Fibroblast of villous mesenchyme (primary cell): ENCODE results near the gene NAGA. TPM values are rescaled to one million over a fixed set of nuclear protein-coding genes. Genes with fewer than 3 reads are reported as not detected.

Experiments
- DNase-seq: peaks from one replicate; pipeline ENCODE4 v3.0.0-alpha.2; 2010; ENCODE audit warnings: low read depth
- H3K4me3 ChIP-seq: 2 replicates; pipeline ENCODE4 v1.5.1; 2011; ENCODE audit warnings: low read depth, mild to moderate bottlenecking, low read length
- total RNA-seq: library from RNA; depleted of rRNA; stranded (reverse); fragments of >200 nt; gene quantifications from 2 replicates; pipeline ENCODE4 v1.2.3, GENCODE V29; 2012
- TF ChIP-seq, protein P1 (sequence below): IDR thresholded peaks from 2 replicates; pipeline ENCODE4 v1.5.1; 2012; ENCODE audit warnings: low read depth, mild to moderate bottlenecking, low read length; ENCODE audit not compliant: insufficient read depth

The NAGA gene
- total RNA-seq, 1 donor, result 31.1 TPM

DNA sequence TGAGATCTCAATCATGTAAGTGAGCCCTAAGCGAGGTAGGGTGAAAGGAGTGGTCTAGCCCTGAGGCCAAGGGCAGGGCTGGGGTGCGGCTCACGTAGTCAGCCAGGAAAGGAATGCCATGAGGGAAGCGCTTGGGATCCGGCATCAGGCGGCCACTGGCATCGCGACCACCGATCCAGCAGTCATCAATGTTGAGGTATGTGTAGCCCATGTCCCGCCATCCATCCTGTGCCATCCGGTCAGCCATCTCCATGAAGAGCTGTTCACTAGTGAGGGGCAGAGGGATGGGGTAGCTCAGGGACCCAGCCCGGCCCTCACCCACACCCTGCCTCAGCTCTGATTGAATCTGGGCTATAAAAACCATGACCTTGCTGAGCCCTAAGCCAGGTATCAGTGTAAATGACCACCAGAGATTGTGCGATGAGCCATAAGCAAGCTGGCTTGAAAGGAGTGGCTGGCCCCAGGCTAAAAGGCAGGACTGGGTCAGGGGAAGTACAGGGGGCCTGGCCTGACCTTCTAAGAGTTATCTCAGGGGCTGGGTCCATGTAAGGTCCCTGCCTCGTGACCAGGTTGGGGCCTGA is 2.9 kb downstream of the NAGA start:
- no peak overlapping the region for H3K4me3 ChIP-seq
- TF ChIP-seq, protein P1, sequence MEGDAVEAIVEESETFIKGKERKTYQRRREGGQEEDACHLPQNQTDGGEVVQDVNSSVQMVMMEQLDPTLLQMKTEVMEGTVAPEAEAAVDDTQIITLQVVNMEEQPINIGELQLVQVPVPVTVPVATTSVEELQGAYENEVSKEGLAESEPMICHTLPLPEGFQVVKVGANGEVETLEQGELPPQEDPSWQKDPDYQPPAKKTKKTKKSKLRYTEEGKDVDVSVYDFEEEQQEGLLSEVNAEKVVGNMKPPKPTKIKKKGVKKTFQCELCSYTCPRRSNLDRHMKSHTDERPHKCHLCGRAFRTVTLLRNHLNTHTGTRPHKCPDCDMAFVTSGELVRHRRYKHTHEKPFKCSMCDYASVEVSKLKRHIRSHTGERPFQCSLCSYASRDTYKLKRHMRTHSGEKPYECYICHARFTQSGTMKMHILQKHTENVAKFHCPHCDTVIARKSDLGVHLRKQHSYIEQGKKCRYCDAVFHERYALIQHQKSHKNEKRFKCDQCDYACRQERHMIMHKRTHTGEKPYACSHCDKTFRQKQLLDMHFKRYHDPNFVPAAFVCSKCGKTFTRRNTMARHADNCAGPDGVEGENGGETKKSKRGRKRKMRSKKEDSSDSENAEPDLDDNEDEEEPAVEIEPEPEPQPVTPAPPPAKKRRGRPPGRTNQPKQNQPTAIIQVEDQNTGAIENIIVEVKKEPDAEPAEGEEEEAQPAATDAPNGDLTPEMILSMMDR, result no peak
- DNase-seq, result no peak

DNA sequence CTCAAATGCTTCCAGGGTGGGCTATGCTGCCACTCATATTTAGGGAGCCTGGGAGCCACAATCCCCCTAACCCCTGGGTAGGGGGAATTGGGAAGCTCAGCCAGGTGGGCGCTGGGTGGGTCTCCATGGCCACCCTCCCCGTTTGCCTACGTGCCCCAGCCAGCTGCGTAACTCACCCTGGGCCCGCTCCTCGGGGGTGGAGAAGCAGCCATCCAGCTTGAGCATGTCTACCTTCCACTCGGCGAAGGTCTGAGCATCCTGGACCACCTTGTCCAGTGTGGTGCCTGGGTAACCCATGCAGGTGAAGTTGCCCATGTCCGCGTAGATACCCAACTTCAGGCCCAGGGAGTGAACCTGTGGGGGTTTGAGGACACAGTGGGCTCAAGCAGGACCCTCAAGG is 3.7 kb downstream of the NAGA start:
- TF ChIP-seq, protein P1, result no peak
- no peak overlapping the region for H3K4me3 ChIP-seq
- no peak for DNase-seq

- TF ChIP-seq, protein P1, result no peak
- no peak for DNase-seq
- no peak overlapping the region for H3K4me3 ChIP-seq
Observed at GRCh38 chr22:42066126-42066761, 4.4 kb downstream of the NAGA start.

DNA sequence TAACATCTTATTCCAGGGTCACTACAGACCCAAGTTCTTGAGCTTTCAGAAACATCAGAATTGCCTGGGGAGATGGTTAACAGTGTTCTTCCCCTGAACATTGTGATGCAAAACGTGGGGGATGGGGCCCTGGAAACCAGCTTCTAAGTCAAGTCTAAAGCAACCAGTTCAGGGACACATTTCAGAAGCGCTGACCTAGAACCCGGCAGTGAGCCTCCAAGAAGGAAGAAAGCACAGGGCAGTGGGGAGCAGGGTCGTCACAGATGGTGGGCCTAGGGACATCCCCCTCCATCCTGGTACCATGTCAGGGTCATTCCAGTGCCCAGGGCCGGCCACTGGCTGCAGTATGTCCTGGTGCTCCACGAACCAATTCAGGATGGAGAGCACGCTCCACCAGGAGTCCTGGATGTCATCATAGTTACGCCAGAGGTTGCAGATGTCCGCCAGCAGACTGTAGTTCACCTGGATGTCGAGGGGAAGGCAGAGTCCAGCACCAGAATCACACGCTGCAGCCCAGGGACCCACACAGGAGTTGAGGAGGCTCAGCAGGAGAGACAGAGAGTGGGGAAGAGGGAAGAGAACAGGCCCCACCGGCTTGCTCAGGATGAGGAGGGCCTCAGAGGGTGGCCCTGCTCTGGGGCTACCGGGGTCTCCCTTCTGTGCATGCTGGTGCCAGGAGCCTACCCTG is 5.0 kb downstream of the NAGA start:
- TF ChIP-seq, protein P1, result no peak
- no peak overlapping the region for H3K4me3 ChIP-seq
- no peak for DNase-seq

DNA sequence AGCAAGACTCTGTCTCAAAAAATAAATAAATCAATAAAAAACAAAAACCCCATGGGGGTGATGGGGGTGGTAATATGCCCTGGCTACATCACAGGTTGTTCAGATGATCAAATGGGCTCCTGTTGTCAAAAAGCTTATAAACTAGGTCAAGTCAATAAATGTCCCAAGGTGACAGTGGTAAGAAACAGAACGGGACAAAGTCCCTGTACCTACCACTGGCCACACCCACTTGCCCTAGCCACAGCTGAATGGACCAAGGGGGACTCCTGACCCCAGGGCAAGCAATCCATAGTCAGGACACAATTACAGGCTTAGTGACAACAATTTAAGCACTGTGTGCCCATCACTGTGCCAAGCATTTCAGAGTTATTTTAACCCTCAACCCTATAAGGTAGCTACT is 6.0 kb downstream of the NAGA start:
- TF ChIP-seq, protein P1, result no peak
- H3K4me3 ChIP-seq, result no peak overlapping the region
- DNase-seq, result no peak

- TF ChIP-seq, protein P1, result no peak
- no peak overlapping the region for H3K4me3 ChIP-seq
- DNase-seq, result no peak
Observed at GRCh38 chr22:42062506-42063170, 8.0 kb downstream of the NAGA start.
